Measurements from ENCODE around the gene MIA3. TPM values are rescaled to one million over a fixed set of nuclear protein-coding genes. Genes with fewer than 3 reads are reported as not detected.

The MIA3 gene
- total and polyA plus RNA-seq, 9 of the 15 experiments (the other 6 are each of a cell fraction or from before 2014, with no cell fraction given), result 21.6 to 89.4 (median 40.8) TPM

DNA sequence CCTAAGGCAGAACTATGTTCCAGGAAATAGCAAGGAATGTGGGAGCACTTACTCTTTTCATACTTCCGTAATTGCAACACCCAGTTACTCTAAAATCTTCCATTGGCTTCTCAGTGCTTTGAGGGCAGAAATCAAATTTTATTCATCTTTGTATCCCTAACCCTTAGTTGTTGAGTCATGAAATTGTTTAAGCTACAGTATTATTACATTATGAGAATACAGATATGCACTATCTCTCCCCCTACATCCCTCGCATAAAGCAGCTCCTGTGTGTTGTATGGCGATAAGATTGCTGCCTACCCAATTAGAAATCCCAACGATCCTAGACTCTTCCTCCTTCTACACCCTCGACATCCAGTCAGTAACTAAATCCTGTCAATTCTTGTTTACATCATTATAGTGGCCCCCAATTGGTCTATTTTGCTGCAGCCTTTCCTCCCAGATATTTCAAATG, 91.8 kb downstream of the MIA3 start (continued):
- peak; percentile 66; the same call in 1 of the 2 replicates for TF ChIP-seq CREM (IDR thresholded peaks at IDR 0.05; ENCODE audit: low read depth)
- TF ChIP-seq CHD4 (IDR thresholded peaks at IDR 0.05; ENCODE audit: insufficient read depth, insufficient replicate concordance, low read depth, low read length, poor library complexity, severe bottlenecking), result no peak
- TF ChIP-seq NFYB (IDR thresholded peaks at IDR 0.05; ENCODE audit: extremely low read depth, insufficient read length), result no peak
- TF ChIP-seq PYGO2 (tag; IDR thresholded peaks at IDR 0.05), result no peak
- TF ChIP-seq CGGBP1 (CRISPR knock-in tag; IDR thresholded peaks at IDR 0.05), result no peak
- TF ChIP-seq ZNF589 (CRISPR knock-in tag; IDR thresholded peaks at IDR 0.05; ENCODE audit: low read depth), result no peak
- TF ChIP-seq COPS2 (conservative IDR thresholded peaks at IDR 0.05), result no peak
- no peak for TF ChIP-seq ZNF133 (CRISPR knock-in tag; IDR thresholded peaks at IDR 0.05)
- no peak for TF ChIP-seq PURB (CRISPR knock-in tag; IDR thresholded peaks at IDR 0.05; ENCODE audit: low read depth)
- TF ChIP-seq DACH1 (IDR thresholded peaks at IDR 0.05; ENCODE audit: partially characterized antibody), result no peak
- peak; percentile 57 to 99; a peak in 3 of 4 replicates for TF ChIP-seq RCOR1 (IDR thresholded peaks at IDR 0.05; ENCODE audit: borderline replicate concordance in 1 of 2, low read depth in 2 of 2, low read length in 2 of 2)
- TF ChIP-seq ZNF511 (CRISPR knock-in tag; IDR thresholded peaks at IDR 0.05), result no peak
- TF ChIP-seq IRF2 (CRISPR knock-in tag; IDR thresholded peaks at IDR 0.05), result no peak
- no peak for TF ChIP-seq SMC3 (conservative IDR thresholded peaks at IDR 0.05; ENCODE audit: insufficient read depth, low read depth, low read length)
- no peak for TF ChIP-seq CEBPG (CRISPR knock-in tag; IDR thresholded peaks at IDR 0.05)
- TF ChIP-seq CEBPG (tag; conservative IDR thresholded peaks at IDR 0.05 in 1 of 2, IDR thresholded peaks at IDR 0.05 in 1 of 2), result peak; percentile 12 to 55
- TF ChIP-seq, protein P1, sequence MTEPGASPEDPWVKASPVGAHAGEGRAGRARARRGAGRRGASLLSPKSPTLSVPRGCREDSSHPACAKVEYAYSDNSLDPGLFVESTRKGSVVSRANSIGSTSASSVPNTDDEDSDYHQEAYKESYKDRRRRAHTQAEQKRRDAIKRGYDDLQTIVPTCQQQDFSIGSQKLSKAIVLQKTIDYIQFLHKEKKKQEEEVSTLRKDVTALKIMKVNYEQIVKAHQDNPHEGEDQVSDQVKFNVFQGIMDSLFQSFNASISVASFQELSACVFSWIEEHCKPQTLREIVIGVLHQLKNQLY (CRISPR knock-in tag; conservative IDR thresholded peaks at IDR 0.05), result no peak
- TF ChIP-seq, protein P2, sequence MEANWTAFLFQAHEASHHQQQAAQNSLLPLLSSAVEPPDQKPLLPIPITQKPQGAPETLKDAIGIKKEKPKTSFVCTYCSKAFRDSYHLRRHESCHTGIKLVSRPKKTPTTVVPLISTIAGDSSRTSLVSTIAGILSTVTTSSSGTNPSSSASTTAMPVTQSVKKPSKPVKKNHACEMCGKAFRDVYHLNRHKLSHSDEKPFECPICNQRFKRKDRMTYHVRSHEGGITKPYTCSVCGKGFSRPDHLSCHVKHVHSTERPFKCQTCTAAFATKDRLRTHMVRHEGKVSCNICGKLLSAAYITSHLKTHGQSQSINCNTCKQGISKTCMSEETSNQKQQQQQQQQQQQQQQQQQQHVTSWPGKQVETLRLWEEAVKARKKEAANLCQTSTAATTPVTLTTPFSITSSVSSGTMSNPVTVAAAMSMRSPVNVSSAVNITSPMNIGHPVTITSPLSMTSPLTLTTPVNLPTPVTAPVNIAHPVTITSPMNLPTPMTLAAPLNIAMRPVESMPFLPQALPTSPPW (CRISPR knock-in tag; IDR thresholded peaks at IDR 0.05), result 0 out of 2 replicates have a peak, but pooled peaks have one; percentile 19
- TF ChIP-seq HINFP (tag; conservative IDR thresholded peaks at IDR 0.05; ENCODE audit: low read depth), result no peak
- TF ChIP-seq HDGF (IDR thresholded peaks at IDR 0.05), result no peak
- no peak for TF ChIP-seq CBFB (CRISPR knock-in tag; IDR thresholded peaks at IDR 0.05)
- TF ChIP-seq NEUROD1 (IDR thresholded peaks at IDR 0.05; ENCODE audit: borderline replicate concordance, low read depth, low read length, partially characterized antibody), result no peak
- TF ChIP-seq MAFF (IDR thresholded peaks at IDR 0.05; ENCODE audit: low read length), result peak; percentile 52; the same call in 1 of the 2 replicates
- TF ChIP-seq HMGN3 (IDR thresholded peaks at IDR 0.05; ENCODE audit: borderline replicate concordance, extremely low read depth, insufficient read length, low read depth, low read length), result peak; percentile 75
- no peak for TF ChIP-seq HNRNPL (IDR thresholded peaks at IDR 0.05; ENCODE audit: low read depth, low read length)
